CD4-positive, alpha-beta T cell (primary cell): ENCODE data around the gene PTPN5. TPM values are rescaled to one million over a fixed set of nuclear protein-coding genes. Genes with fewer than 3 reads are reported as not detected.

Source experiments
- ATAC-seq: fragments of 200-7000 bp; cut with Tn5 transposase; one replicate; pipeline ENCODE4 v1.10.0; 2022; ENCODE audit warnings: mild to moderate bottlenecking; ENCODE audit not compliant: poor library complexity
- CTCF ChIA-PET: fragments of 350-600 bp; sonication (Branson Sonifier 250); formaldehyde crosslinking; loops from one replicate; lab custom pipeline; 2021; ENCODE audit warnings: antibody characterized with exemption, inconsistent platforms; lab: Charles Lee
- POLR2A ChIA-PET: fragments of 350-600 bp; sonication (Branson Sonifier 250); formaldehyde crosslinking; loops from one replicate; lab custom pipeline; 2021; ENCODE audit warnings: antibody characterized with exemption, inconsistent platforms; lab: Charles Lee
- DNase-seq, 14 experiments: peaks; one replicate each; pipeline ENCODE4 v3.0.0-alpha.2; 2013 to 2020; ENCODE audit warnings: mixed read lengths in 2 of 14
- H3K27ac ChIP-seq, 2 donors: one replicate each; pipeline versions ENCODE4 v1.5.1 to v1.7.0; 2013; ENCODE audit warnings: low read length in 2 of 2, low read depth in 1 of 2, mild to moderate bottlenecking in 1 of 2
- H3K27me3 ChIP-seq, 2 experiments: 1 replicate in 1 of 2; 2 replicates in 1 of 2; pipeline versions ENCODE4 v1.6.1 to v1.7.0; 2013; ENCODE audit warnings: low read length in 2 of 2, control low read depth in 1 of 2, mild to moderate bottlenecking in 1 of 2, moderate library complexity in 1 of 2; ENCODE audit not compliant: insufficient read depth in 2 of 2, control insufficient read depth in 1 of 2
- H3K36me3 ChIP-seq: one replicate; pipeline ENCODE4 v1.6.1; 2013; ENCODE audit warnings: low read length, control low read depth; ENCODE audit not compliant: insufficient read depth
- H3K4me1 ChIP-seq: one replicate; pipeline ENCODE4 v1.6.1; 2013; ENCODE audit warnings: low read length, control low read depth; ENCODE audit not compliant: insufficient read depth
- H3K4me3 ChIP-seq: one replicate; pipeline ENCODE4 v1.5.1; 2013; ENCODE audit warnings: mild to moderate bottlenecking, low read length, moderate library complexity
- H3K9me3 ChIP-seq, 2 experiments: 1 replicate in 1 of 2; 2 replicates in 1 of 2; pipeline versions ENCODE4 v1.6.1 to v1.7.0; 2013; ENCODE audit warnings: low read length in 2 of 2, mild to moderate bottlenecking in 2 of 2, control low read depth in 1 of 2, moderate library complexity in 1 of 2; ENCODE audit not compliant: control insufficient read depth in 1 of 2, insufficient read depth in 1 of 2
- H3K27ac Mint-ChIP-seq: one replicate; pipeline ENCODE4 v1.8.0; 2020; ENCODE audit warnings: mixed read lengths
- H3K27me3 Mint-ChIP-seq: one replicate; pipeline ENCODE4 v1.8.0; 2021; ENCODE audit warnings: mixed read lengths
- H3K36me3 Mint-ChIP-seq: one replicate; pipeline ENCODE4 v1.8.0; 2021; ENCODE audit warnings: low read depth, mixed read lengths
- H3K4me1 Mint-ChIP-seq: one replicate; pipeline ENCODE4 v1.8.0; 2021; ENCODE audit warnings: low read depth, mixed read lengths
- H3K4me3 Mint-ChIP-seq: one replicate; pipeline ENCODE4 v1.8.0; 2020; ENCODE audit warnings: mild to moderate bottlenecking, mixed read lengths
- H3K9me3 Mint-ChIP-seq: one replicate; pipeline ENCODE4 v1.8.0; 2020; ENCODE audit warnings: mixed read lengths
- intact Hi-C, 2 experiments: fragments of 100-400 bp; cut with DNase I in 1 of 2; cut with micrococcal nuclease in 1 of 2; formaldehyde crosslinking; loops; one replicate each; pipeline versions ENCODE4 v1.15.1 to v1.9.0; 2023 to 2025; cut with DNase I, micrococcal nuclease
- total RNA-seq, 174 experiments: library from RNA in 2 of 174; stranded (reverse) in 2 of 174; gene quantifications; one replicate each; pipeline ENCODE4 v1.2.3 and lab custom pipeline; 2021 to 2026
- TF ChIP-seq, protein P1 (sequence below): fragments of 200-600 bp; IDR thresholded peaks from one replicate; pipeline ENCODE4 v1.8.0; 2022; ENCODE audit warnings: antibody characterized with exemption, mild to moderate bottlenecking

The PTPN5 gene
- total RNA-seq, 2 experiments from 2014 or later: not detected

DNA sequence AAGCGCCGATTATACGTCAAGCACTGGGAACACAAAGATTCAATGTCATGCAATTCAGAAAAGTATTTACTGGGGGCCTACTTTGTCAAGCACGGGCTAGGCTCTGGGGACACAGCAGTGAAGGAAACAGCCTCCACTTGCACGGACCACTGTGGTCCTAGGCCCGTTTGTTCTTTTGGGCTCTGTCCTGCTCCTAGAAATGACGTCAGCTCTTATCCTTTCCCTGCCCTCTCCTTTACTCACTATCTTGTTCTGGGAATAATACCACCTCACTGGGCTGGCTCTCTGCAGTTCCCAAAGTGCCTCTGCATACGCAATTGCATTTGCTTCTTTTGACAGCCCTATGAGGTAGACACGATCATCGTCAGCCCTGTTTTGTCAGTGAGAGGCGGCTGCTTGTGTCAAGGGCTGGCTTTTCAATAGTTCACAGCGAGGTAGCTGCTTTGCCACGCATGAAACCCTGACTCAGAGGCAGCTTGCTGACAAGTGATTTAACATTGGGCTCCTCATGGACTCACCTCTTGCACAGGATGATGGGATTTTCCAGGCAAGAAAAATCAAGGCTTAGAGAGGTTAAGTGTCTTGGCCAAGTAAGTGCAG, 42.7 kb downstream of the PTPN5 start:
- Histone ChIP-seq H3K27me3 (peaks cover 4% of the 10 kb centered on the region in 2 experiments), H3K36me3 (no peaks in the 10 kb centered on the region), H3K27ac (no peak overlapping the region), H3K4me1 (no peaks in the 10 kb centered on the region), H3K9me3 (no peaks in the 10 kb centered on the region), H3K4me3 (no peak overlapping the region)
- Mint-ChIP-seq H3K4me1 (no peaks in the 10 kb centered on the region), H3K27ac (no peak overlapping the region), H3K27me3 (no peaks in the 10 kb centered on the region), H3K36me3 (no peaks in the 10 kb centered on the region), H3K4me3 (no peak overlapping the region), H3K9me3 (no peaks in the 10 kb centered on the region)
- no peak for DNase-seq
- no peak for ATAC-seq
- ChIA-PET POLR2A (no interaction called here), CTCF (no interaction called here)
- intact Hi-C loops: no loop called here
- TF ChIP-seq, protein P1, sequence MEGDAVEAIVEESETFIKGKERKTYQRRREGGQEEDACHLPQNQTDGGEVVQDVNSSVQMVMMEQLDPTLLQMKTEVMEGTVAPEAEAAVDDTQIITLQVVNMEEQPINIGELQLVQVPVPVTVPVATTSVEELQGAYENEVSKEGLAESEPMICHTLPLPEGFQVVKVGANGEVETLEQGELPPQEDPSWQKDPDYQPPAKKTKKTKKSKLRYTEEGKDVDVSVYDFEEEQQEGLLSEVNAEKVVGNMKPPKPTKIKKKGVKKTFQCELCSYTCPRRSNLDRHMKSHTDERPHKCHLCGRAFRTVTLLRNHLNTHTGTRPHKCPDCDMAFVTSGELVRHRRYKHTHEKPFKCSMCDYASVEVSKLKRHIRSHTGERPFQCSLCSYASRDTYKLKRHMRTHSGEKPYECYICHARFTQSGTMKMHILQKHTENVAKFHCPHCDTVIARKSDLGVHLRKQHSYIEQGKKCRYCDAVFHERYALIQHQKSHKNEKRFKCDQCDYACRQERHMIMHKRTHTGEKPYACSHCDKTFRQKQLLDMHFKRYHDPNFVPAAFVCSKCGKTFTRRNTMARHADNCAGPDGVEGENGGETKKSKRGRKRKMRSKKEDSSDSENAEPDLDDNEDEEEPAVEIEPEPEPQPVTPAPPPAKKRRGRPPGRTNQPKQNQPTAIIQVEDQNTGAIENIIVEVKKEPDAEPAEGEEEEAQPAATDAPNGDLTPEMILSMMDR: no peak

DNA sequence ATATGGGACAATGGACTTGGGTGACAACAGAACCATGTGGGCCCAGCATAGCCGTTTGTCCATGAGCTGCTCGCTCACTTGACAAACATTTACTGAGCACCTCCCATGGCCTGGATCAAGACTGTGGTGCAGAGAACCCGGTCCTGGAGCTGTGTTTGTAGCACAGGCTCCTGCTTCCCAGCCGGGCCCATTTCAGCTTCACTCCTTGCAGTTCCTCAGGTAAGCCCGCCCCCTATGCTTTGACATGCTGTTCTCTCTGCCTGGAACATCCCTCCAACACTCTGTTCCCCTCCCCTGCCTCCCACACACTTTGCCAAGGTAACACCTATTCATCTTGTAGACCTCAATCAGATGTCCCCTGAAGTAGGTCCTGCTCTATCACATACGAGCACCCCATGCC, 46.3 kb downstream of the PTPN5 start:
- no peak for DNase-seq
- Mint-ChIP-seq H3K9me3 (no peaks in the 10 kb centered on the region), H3K27ac (no peak overlapping the region), H3K4me1 (no peaks in the 10 kb centered on the region), H3K27me3 (no peaks in the 10 kb centered on the region), H3K4me3 (no peak overlapping the region), H3K36me3 (no peaks in the 10 kb centered on the region)
- ATAC-seq: no peak
- CTCF ChIA-PET: interaction anchor here (0.7 kb wide), 1 partner anchor 205 kb away, joined by 3 read pairs; no protein-coding TSS in a partner anchor
- Histone ChIP-seq H3K4me1 (no peaks in the 10 kb centered on the region), H3K27me3 (peaks cover 0 to 4% of the 10 kb centered on the region in 2 experiments), H3K4me3 (no peak overlapping the region), H3K36me3 (no peaks in the 10 kb centered on the region), H3K9me3 (no peaks in the 10 kb centered on the region), H3K27ac (no peak overlapping the region)
- POLR2A ChIA-PET: no interaction called here
- intact Hi-C loops: no loop called here
- TF ChIP-seq, protein P1: no peak

DNA sequence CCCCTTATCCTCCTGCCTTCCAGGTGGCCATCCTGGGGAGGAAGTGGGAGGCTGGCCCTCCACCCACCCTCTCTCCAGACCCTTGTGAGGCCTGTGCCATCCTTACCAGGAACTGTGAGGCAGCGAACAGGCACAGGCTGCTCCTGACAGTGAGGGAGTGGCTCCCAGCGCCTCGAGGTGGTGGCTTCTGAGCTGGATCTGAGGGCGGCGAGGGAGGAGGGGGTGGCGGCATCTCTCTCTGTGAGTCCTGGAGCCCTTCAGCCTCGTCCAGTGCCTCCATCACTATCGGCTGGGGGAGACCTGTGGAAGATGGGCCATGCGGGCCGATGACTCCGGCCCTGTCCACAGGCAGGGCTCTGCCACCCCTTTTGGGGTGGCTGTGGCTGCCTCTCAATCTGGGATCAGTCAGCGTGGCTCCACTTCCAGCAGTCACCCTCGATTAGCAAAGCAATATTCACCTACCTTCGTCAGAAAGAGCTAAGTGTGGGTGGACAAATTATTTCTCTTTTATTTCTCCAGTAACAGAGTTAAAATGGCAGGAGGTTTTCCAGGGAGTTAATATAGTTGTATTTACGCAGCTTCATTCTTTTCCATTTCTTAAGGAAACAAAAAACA, 47.6 kb downstream of the PTPN5 start:
- Histone ChIP-seq H3K27me3 (no peaks in the 10 kb centered on the region), H3K36me3 (no peaks in the 10 kb centered on the region), H3K4me1 (no peaks in the 10 kb centered on the region), H3K27ac (no peak overlapping the region), H3K4me3 (no peak overlapping the region), H3K9me3 (no peaks in the 10 kb centered on the region)
- no peak for ATAC-seq
- Mint-ChIP-seq H3K4me1 (no peaks in the 10 kb centered on the region), H3K9me3 (no peaks in the 10 kb centered on the region), H3K27ac (no peak overlapping the region), H3K4me3 (no peak overlapping the region), H3K36me3 (no peaks in the 10 kb centered on the region), H3K27me3 (no peaks in the 10 kb centered on the region)
- intact Hi-C loops: no loop called here
- ChIA-PET CTCF (no interaction called here), POLR2A (no interaction called here)
- TF ChIP-seq, protein P1: no peak
- DNase-seq: no peak
